OCI-LY3 (cell line): ENCODE data around the gene QRICH1.
"Not testable (repeated sequence)": the region's sequence is repeated elsewhere in the genome, so short reads cannot be mapped to it uniquely, and the experiment has no call there.

Source experiments
- H2AFZ ChIP-seq: fragments of 200-600, 300-600 bp; shearing (Covaris generic); 2 replicates; pipeline ENCODE4 v1.6.0; 2014; ENCODE audit warnings: antibody characterized with exemption, low read depth, low read length
- H3K27ac ChIP-seq: fragments of 200-600, 300-600 bp; sonication (generic); 2 replicates; pipeline ENCODE4 v1.5.1; 2014; ENCODE audit warnings: mild to moderate bottlenecking, low read length, moderate library complexity, mixed read lengths
- H3K27me3 ChIP-seq: fragments of 200-600, 300-600 bp; sonication (generic); 2 replicates; pipeline ENCODE4 v1.6.1; 2014; ENCODE audit warnings: low read depth, low read length, mixed read lengths
- H3K36me3 ChIP-seq: fragments of 200-600, 300-600 bp; sonication (generic); replicated peaks from 2 replicates; pipeline ENCODE3; 2014; ENCODE audit warnings: low read depth, low read length, mixed read lengths
- H3K4me1 ChIP-seq: fragments of 300-600, 200-600 bp; sonication (generic); 2 replicates; pipeline ENCODE4 v1.6.1; 2014; ENCODE audit warnings: low read length, mixed read lengths
- H3K4me2 ChIP-seq: fragments of 200-600, 300-600 bp; sonication (generic); 2 replicates; pipeline ENCODE4 v1.6.1; 2014; ENCODE audit warnings: low read length, mixed read lengths
- H3K4me3 ChIP-seq: fragments of 300-600, 200-600 bp; sonication (generic); 2 replicates; pipeline ENCODE4 v1.5.1; 2014; ENCODE audit warnings: antibody characterized with exemption, mild to moderate bottlenecking, low read length, moderate library complexity
- H3K79me2 ChIP-seq: fragments of 300-600, 200-600 bp; shearing (Covaris generic); 2 replicates; pipeline ENCODE4 v1.6.1; 2014; ENCODE audit warnings: mild to moderate bottlenecking, low read length, mixed read lengths
- H3K9ac ChIP-seq: fragments of 300-600, 200-600 bp; shearing (Covaris generic); 2 replicates; pipeline ENCODE4 v1.6.0; 2014; ENCODE audit warnings: mild to moderate bottlenecking, low read length, moderate library complexity
- H3K9me3 ChIP-seq: fragments of 200-600, 300-600 bp; shearing (Covaris generic); 2 replicates; pipeline ENCODE4 v1.6.1; 2014; ENCODE audit warnings: low read length, mixed read lengths; ENCODE audit not compliant: insufficient read depth
- H4K20me1 ChIP-seq: fragments of 200-600, 300-600 bp; sonication (generic); 2 replicates; pipeline ENCODE4 v1.6.1; 2016; ENCODE audit warnings: low read length, mixed read lengths; ENCODE audit not compliant: insufficient read depth
- EZH2phosphoT487 ChIP-seq: fragments of 200-600 bp; shearing (Covaris generic); IDR thresholded peaks from 2 replicates; pipeline ENCODE4 v1.6.1; 2018; ENCODE audit warnings: antibody characterized with exemption, mixed run types, low read depth
- TF ChIP-seq, protein P1 (sequence below): fragments of 200-600, 300-600 bp; sonication (generic); IDR thresholded peaks from 2 replicates; pipeline ENCODE4 v1.5.1; 2014; ENCODE audit warnings: antibody characterized with exemption, low read length, low read depth

QRICH1 gene

DNA sequence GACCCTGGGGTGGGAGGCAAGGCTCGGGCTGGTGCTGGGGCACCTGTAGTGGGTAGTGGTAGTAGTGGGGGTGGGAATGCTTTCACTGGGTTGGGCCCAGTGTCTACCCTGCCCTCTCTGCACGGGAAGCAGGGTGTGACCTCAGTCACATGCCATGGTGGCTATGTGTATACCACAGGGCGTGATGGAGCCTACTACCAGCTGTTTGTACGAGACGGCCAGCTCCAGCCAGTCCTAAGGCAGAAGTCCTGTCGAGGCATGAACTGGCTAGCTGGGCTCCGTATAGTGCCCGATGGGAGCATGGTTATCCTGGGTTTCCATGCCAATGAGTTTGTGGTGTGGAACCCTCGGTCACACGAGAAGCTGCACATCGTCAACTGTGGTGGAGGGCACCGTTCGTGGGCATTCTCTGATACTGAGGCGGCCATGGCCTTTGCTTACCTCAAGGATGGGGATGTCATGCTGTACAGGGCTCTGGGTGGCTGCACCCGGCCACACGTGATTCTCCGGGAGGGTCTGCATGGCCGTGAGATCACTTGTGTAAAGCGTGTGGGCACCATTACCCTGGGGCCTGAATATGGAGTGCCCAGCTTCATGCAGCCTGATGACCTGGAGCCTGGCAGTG, 80.6 kb downstream of the QRICH1 start:
- Histone ChIP-seq H2AFZ (no peak overlapping the region), H3K79me2 (peaks cover 52% of the 10 kb centered on the region), H3K9ac (no peak overlapping the region), H4K20me1 (peaks cover 46% of the 10 kb centered on the region), H3K4me2 (no peak overlapping the region), H3K27me3 (no peaks in the 10 kb centered on the region), H3K27ac (no peak overlapping the region), H3K36me3 (peaks cover 48% of the 10 kb centered on the region), H3K9me3 (no peaks in the 10 kb centered on the region), H3K4me3 (no peak overlapping the region), H3K4me1 (peaks cover 10% of the 10 kb centered on the region)
- no peak for TF ChIP-seq EZH2phosphoT487
- TF ChIP-seq, protein P1, sequence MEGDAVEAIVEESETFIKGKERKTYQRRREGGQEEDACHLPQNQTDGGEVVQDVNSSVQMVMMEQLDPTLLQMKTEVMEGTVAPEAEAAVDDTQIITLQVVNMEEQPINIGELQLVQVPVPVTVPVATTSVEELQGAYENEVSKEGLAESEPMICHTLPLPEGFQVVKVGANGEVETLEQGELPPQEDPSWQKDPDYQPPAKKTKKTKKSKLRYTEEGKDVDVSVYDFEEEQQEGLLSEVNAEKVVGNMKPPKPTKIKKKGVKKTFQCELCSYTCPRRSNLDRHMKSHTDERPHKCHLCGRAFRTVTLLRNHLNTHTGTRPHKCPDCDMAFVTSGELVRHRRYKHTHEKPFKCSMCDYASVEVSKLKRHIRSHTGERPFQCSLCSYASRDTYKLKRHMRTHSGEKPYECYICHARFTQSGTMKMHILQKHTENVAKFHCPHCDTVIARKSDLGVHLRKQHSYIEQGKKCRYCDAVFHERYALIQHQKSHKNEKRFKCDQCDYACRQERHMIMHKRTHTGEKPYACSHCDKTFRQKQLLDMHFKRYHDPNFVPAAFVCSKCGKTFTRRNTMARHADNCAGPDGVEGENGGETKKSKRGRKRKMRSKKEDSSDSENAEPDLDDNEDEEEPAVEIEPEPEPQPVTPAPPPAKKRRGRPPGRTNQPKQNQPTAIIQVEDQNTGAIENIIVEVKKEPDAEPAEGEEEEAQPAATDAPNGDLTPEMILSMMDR = no peak

DNA sequence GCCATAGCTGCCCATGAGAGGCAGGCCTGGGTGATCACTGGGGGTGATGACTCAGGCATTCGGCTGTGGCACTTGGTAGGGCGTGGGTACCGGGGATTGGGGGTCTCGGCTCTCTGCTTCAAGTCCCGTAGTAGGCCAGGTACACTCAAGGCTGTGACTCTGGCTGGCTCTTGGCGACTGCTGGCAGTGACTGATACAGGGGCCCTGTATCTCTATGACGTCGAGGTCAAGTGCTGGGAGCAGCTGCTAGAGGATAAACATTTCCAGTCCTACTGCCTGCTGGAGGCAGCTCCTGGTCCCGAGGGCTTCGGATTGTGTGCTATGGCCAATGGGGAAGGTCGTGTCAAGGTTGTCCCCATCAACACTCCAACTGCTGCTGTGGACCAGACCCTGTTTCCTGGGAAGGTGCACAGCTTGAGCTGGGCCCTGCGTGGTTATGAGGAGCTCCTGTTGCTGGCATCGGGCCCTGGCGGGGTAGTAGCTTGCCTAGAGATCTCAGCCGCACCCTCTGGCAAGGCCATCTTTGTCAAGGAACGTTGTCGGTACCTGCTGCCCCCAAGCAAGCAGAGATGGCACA, 81.3 kb downstream of the QRICH1 start:
- Histone ChIP-seq H3K27me3 (no peaks in the 10 kb centered on the region), H3K9ac (no peak overlapping the region), H3K9me3 (no peaks in the 10 kb centered on the region), H3K4me3 (no peak overlapping the region), H2AFZ (no peak overlapping the region), H3K79me2 (peaks cover 59% of the 10 kb centered on the region), H3K36me3 (peaks cover 48% of the 10 kb centered on the region), H4K20me1 (peaks cover 50% of the 10 kb centered on the region), H3K4me1 (peaks cover 10% of the 10 kb centered on the region), H3K4me2 (no peak overlapping the region), H3K27ac (no peak overlapping the region)
- TF ChIP-seq, protein P1 = no peak
- TF ChIP-seq EZH2phosphoT487 = no peak

DNA sequence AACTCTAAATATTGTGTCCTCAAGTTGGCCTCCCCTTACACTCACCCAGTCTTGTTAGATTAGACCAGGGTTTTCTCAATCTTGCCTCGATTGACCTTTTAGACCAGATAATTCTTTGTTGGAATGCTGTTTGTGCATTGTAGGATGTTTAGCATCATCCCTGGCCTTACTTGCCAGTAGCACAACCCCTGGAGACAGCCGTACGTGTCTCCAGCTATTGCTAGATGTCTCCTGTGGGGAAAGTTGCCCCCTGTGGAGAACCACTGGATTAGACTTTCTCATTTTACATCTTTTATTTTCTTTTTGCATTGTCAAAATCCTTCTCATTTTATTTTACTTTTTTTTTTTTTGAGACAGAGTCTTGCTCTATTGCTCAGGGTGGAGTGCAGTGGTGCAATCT, 84.5 kb downstream of the QRICH1 start:
- Histone ChIP-seq H3K27me3 (no peaks in the 10 kb centered on the region), H3K36me3 (peaks cover 28% of the 10 kb centered on the region), H3K4me1 (peaks cover 14% of the 10 kb centered on the region), H3K79me2 (peaks cover 62% of the 10 kb centered on the region), H2AFZ (no peak overlapping the region), H3K9me3 (no peaks in the 10 kb centered on the region), H3K4me3 (no peak overlapping the region), H3K4me2 (no peak overlapping the region), H3K9ac (no peak overlapping the region), H3K27ac (no peak overlapping the region), H4K20me1 (peaks cover 46% of the 10 kb centered on the region)
- no peak for TF ChIP-seq EZH2phosphoT487
- TF ChIP-seq, protein P1 = no peak

DNA sequence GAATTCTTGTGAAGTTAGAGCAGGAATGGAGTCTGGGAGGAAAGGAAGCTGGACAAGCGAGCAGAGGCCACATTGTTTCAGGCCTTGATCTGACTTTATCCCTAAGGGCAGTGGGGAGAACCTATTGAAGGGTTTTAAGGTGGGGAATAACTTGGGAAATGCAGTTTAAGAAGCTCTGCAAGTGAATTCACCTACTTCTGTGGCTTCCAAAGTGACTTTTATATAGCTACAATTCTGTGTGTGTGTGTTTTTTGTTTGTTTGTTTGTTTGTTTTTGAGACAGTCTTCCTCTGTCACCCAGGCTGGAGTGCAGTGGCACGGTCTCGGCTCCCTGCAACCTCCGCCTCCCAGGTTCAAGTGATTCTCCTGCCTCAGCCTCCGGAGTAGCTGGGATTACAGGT, 85.2 kb downstream of the QRICH1 start:
- Histone ChIP-seq H3K4me2 (peak overlapping the region; percentile 91), H4K20me1 (peaks cover 41% of the 10 kb centered on the region), H3K36me3 (peaks cover 22% of the 10 kb centered on the region), H3K4me3 (peak overlapping the region; percentile 84), H3K4me1 (peaks cover 14% of the 10 kb centered on the region), H3K79me2 (peaks cover 62% of the 10 kb centered on the region)
- not testable (repeated sequence) for H3K9me3 ChIP-seq, H2AFZ ChIP-seq, H3K27me3 ChIP-seq, H3K9ac ChIP-seq, H3K27ac ChIP-seq
